ENCODE results near the gene AUH. TPM values are rescaled to one million over a fixed set of nuclear protein-coding genes. Genes with fewer than 3 reads are reported as not detected.

The AUH gene
- total RNA-seq, 1 experiment from 2014 or later, result 21.7 TPM

- no peak overlapping the region for H2BK5ac ChIP-seq (ENCODE audit: insufficient read length, low read length)
- no peaks in the 10 kb centered on the region for H3K9me3 ChIP-seq (ENCODE audit: control insufficient read depth, low read depth, low read length)
- H3K23me2 ChIP-seq (ENCODE audit: insufficient read length, low read depth, low read length, poor library complexity, severe bottlenecking), result no peaks in the 10 kb centered on the region
- no peaks in the 10 kb centered on the region for H3K27me3 Mint-ChIP-seq (ENCODE audit: low read depth)
- no peaks in the 10 kb centered on the region for H3K4me1 ChIP-seq (ENCODE audit: insufficient read depth, low read length)
- no peak overlapping the region for H3K56ac ChIP-seq (ENCODE audit: insufficient read length, low read depth, low read length)
- H4K20me1 ChIP-seq (ENCODE audit: control insufficient read depth, insufficient read depth, insufficient read length), result no peaks in the 10 kb centered on the region
- H4K8ac ChIP-seq (replicated peaks; ENCODE audit: insufficient read length, low read depth, low read length), result no peak overlapping the region
- H2BK120ac ChIP-seq (ENCODE audit: low read depth, low read length, poor library complexity, severe bottlenecking), result no peak overlapping the region
- peaks cover 8 to 12% of the 10 kb centered on the region in 2 experiments; a peak in 4 of 5 replicates for H3K9me3 Mint-ChIP-seq
- no peak for TF ChIP-seq CTCF (conservative IDR thresholded peaks at IDR 0.05)
- WGBS (ENCODE audit: extremely low coverage, insufficient read length, low lambda C conversion rate), result no CpG with 5 or more reads among the region's 1 CpG
- no peak overlapping the region for H2AK5ac ChIP-seq (ENCODE audit: insufficient read length, low read length)
- no peak overlapping the region for H3K27ac ChIP-seq (ENCODE audit: insufficient read length, low read depth, low read length)
- H3K23ac ChIP-seq (ENCODE audit: insufficient read length, low read depth, low read length), result no peak overlapping the region
- no peak overlapping the region for H3K27ac Mint-ChIP-seq
- no peak overlapping the region for H4K5ac ChIP-seq (ENCODE audit: insufficient read length, low read depth, low read length)
- H2BK15ac ChIP-seq (ENCODE audit: low read depth, low read length), result no peak overlapping the region
- H3K9ac ChIP-seq (ENCODE audit: extremely low read depth, insufficient read length, low read length), result no peak overlapping the region
- no peak overlapping the region for H3K14ac ChIP-seq (ENCODE audit: insufficient read depth, low read length)
- H3K79me2 ChIP-seq (ENCODE audit: insufficient read depth, low read length), result no peaks in the 10 kb centered on the region
- no peak overlapping the region for H3K4me2 ChIP-seq (ENCODE audit: insufficient read depth, insufficient read length, low read length)
- no peak for DNase-seq
- no peak overlapping the region for H3K4ac ChIP-seq (ENCODE audit: low read depth, low read length)
- no peak overlapping the region for H3K4me3 Mint-ChIP-seq
- no peaks in the 10 kb centered on the region for H3K27me3 ChIP-seq (ENCODE audit: insufficient read depth, low read length)
- no peaks in the 10 kb centered on the region for H3K79me1 ChIP-seq (ENCODE audit: insufficient read depth, low read depth, low read length, poor library complexity, severe bottlenecking)
- H2BK12ac ChIP-seq (ENCODE audit: insufficient read length, low read depth, low read length), result no peak overlapping the region
- H3K18ac ChIP-seq (ENCODE audit: insufficient read length, low read depth, low read length), result no peak overlapping the region
- no peak overlapping the region for H2AFZ ChIP-seq (ENCODE audit: low read length)
- H3T11ph ChIP-seq (ENCODE audit: low read length), result no peak overlapping the region
- H3K36me3 Mint-ChIP-seq (ENCODE audit: insufficient read depth in 1 of 3, low read depth in 3 of 3), result peaks cover 0 to 6% (median 0%) of the 10 kb centered on the region in 3 experiments; a peak in 2 of 7 replicates
- no peaks in the 10 kb centered on the region for H3K4me1 Mint-ChIP-seq
- H2BK20ac ChIP-seq (ENCODE audit: low read depth, low read length, poor library complexity, severe bottlenecking), result no peak overlapping the region
- H4K91ac ChIP-seq (ENCODE audit: insufficient read length, low read depth, low read length), result no peak overlapping the region
Observed at GRCh38 chr9:91384954-91385353, 23.2 kb upstream of the AUH start.
